Astrocyte (in vitro differentiated cells and primary cell): ENCODE results near the gene SPINK8.

ENCODE experiments used
- CTCF ChIP-seq: IDR thresholded peaks from 2 replicates; pipeline ENCODE4 v1.5.1; 2011; ENCODE audit warnings: low read depth, mild to moderate bottlenecking, inconsistent platforms, low read length, moderate library complexity; ENCODE audit not compliant: insufficient read depth
- EZH2 ChIP-seq: IDR thresholded peaks from 2 replicates; pipeline ENCODE4 v1.6.1; 2012; ENCODE audit warnings: mild to moderate bottlenecking, low read length, inconsistent platforms; ENCODE audit not compliant: insufficient read depth

DNA sequence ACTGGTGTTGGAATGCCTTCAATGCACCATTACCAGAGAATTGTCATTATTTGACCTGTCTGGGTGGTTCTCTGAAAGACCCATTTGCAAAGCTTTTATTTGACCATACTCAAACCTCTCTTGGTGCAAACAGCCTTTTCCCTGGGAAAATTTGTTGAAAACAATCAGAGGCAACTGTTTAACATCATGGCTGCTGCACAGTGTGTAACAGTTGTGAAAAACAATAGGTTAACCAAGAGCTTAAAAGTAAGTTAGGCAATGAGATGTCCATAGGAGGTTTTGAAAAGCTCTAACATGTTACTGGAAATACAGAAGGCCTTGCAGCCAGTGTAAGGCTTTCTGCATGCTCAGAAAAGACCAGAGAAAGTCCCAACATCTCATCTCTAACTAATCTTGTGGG, 18.9 kb downstream of the SPINK8 start:
- no peak for TF ChIP-seq CTCF
- TF ChIP-seq EZH2, result no peak
